GM19025 (cell line): ENCODE results near the gene DERL2.
A peak's percentile ranks its signal among the peaks of the same experiment; 100 is the strongest.

Experiments
- ATAC-seq: cut with Tn5 transposase; IDR thresholded peaks from one replicate; pipeline ENCODE4 v1.9.1; 2021; ENCODE audit warnings: mild to moderate bottlenecking, low read depth, moderate library complexity; ENCODE audit not compliant: unreplicated experiment

Gene DERL2

DNA sequence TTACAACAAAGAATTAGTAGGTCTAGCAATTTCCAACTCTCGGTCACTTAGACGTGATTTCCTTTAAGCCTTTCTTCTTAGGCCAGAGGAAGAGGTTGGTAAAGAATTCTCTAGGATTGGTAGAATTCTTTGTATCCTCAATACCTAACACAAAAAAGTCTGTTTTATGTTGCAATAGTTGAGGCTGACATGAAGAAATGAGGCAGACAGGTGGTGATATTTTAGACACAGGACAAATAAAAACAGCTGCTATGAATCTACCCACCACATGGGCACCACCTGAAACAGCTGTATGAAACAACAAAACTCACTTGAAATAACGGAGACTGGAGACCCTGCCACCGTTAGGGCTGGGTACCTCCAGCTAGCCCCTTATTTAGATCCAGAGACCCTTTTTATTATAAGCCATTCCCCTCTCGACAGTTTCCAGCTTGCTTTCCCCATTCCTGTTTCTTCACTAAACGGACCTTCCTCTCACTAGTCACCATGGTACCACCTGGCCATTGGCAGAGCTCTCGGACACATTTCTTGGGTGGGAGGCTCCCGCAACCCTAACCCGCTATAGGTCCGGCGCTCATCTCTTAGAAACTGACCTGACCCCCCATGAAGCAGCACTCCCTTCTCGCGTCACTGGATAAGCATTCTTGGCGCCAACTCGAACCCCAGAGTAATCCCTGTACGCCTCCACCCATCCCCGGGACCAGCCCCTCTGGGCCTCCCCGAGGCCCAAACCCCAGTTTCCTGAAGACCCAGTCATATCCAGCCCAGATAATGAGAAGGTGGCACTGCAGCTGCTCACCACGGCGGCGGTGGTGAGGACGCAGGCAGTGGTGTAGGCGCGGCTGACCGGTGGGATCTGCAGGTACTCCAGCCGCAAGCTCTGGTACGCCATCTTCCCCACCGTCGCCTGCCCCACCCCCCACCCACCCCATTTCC, at the start of gene DERL2:
TSS of gene DERL2 (minus strand) at position 909 of the 936 bp plus-strand sequence. CDS start at position 892, 17 bp downstream.
- ATAC-seq: peak; percentile 5

DNA sequence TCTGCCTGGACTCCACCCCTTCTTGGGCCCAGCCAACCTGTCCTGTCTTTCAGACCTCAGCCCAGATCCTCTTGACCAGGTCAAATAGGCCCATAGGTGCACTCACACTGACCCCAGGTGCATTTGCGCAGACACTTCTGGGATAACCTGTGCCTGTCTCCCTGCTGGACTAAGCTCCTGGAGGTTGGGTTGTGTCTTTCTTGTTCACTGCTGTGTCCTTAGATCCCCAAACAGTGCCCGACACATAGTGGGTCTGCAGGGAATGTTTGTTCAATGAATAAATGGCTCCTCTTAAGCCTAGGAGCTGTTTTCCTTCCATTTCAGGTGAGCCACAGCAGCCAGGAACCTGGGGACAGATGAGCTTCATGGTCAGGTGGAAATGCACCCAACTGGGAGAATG, 49.5 kb upstream of the DERL2 start:
- no peak for ATAC-seq

GRCh38 chr17:5533486-5534315, 47.7 kb upstream of the DERL2 start:
- ATAC-seq: no peak

- ATAC-seq: no peak
Measured at GRCh38 chr17:5532581-5532980, 46.6 kb upstream of the DERL2 start.

DNA sequence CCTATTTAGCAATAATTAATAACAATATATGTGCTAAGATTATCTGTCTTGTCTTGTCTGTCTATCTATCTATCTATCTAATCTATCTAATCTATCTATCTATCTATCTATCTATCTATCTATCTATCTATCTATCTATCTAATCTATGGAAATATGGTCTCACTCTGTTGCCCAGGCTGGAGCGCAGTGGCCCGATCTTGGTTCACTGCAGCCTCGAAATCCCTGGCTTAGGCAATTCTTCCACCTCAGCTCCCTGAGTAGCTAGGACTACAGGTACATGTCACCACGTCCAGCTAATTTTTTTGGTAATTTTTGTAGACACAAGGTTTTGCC, 45.1 kb upstream of the DERL2 start:
- no peak for ATAC-seq

DNA sequence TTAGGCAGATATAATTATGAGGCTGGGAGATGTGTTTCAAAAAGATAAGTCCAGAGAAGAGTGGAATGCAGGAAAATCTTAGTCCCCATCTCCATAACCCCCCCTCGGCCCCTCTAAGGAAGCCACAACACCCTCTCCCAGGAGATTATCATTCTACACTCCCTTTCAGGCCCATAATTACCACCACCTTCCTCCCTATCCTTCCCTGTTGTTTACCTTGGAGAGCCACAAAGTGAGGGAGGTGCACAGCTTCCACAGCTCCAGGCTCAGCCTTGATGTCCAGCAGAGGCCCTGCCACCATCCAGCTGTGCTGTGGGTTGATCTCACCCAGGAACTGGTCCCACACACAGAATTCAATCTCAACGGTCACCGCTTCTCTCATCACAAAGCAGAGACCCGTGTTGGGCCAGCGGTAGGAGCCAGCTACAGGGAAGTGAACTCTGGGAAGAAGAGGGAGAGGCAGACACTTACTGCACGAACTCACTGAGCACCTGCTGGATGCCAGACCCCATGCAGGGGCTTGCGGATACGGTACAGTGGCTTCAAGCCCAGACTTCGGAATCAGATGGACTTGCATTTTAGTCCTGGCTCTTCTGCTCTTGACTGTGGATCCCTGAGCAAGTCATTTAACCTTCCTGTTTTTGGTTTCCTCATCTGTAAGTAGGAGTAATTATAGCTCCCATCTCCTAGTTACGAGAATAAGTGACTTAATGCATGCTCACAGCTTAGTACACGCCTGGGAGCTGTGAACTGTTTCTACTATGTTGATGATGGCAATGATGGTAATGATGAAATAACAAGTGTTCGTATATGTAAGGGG, 44.5 kb upstream of the DERL2 start:
- no peak for ATAC-seq

DNA sequence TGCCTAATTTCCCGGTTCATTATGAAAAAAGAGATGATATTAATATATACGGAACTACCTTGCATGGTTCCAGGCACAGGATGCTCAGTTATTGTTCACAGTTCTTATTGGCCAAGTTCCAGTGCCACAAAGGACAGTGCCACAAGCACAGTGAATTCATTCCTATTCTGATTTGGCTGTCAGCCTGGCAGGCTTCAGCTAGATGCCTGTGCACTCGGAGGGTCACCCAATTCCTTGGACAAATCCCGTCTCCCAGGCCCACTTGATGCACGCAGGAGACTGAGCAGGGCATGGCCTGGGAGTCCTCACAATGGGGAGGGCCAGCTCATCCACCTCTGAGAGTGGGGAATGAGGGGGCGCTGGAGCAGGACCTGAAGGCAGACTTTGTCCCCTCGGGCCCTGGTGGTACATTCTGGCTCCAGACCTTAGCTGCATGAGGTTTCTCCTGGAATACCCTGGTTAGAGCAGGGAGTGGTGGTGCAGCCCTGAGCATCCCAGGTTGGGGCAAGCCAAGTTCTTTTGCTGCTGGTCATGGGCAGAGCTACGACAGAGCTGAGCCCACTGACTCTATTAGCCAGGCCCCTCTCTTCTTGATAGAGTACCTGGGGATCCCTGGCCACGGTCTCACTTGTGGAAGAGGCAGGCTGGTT, 41.7 kb upstream of the DERL2 start:
- no peak for ATAC-seq

- ATAC-seq: no peak
Measured at GRCh38 chr17:5526821-5527598, 41.0 kb upstream of the DERL2 start.

DNA sequence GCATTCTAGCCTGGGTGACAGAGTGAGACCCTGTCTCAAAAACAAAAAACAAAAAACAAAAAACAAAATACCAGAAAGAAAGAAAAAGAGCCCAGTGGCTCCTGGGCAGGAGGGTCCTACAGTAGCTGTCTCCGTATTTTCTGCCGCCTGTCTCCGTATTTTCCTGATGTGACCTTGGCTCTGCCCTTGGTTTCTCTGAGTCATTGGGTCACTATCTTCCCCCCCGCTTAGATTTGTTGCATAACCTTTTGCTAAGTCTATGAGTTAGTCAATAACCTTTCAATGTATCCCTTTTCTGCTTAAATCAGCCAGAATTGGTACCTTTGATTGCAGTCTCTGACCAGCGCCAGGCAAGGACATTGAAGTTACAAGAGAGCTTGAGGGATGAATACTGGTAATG, 37.3 kb upstream of the DERL2 start:
- ATAC-seq: no peak

DNA sequence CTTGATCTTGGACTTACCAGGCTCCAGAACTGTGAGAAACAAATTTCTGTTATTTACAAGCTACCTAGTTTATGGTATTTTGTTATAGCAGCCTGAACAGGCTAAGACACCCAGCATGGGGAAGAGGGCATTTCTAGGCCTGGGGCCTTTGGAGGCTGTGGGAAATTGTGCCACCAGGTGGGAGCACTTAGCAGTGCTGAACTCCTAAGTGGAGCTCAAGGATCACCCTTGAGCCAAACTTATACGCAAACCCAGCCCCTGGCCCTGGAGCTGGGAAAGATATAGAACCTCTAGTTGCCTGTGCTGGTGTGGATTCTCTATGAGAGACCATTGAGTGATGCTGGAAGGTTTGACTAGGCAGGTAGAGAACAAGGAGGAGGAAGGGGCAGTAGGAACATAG, 36.5 kb upstream of the DERL2 start:
- no peak for ATAC-seq

DNA sequence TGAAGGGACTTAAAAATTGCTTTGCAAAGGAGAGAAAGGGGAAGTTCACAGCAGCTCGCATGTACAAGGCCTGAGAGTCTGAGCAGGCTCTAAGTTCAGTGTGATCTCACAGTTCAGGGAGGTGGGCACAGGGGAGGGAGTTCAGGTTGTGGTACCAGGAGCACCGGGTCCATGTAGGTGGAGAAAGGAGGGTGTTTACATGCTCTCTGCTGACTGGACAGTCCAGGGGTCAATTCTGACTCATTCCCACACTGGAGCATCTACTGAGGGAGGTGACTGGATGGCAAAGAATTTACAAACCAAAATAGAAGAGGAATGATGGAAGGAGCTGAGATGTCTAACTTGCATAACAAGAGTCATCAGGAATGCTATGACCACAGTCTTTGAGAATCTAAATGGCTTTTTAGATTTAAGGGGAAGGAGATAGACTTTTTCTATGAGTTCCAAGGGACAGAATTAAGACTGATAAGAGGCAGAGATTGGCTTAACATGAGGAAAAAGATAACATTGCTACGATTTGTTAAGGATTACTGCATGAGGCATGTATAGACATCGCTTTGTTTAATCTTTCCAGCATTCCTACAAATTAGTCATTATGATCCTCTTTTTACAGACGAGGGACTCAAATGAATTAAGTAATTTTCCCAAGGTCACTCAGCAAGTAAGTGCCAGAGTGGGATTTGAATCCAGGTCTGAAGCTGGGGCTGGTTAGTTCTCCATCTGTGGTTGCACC, 30.2 kb upstream of the DERL2 start:
- no peak for ATAC-seq

DNA sequence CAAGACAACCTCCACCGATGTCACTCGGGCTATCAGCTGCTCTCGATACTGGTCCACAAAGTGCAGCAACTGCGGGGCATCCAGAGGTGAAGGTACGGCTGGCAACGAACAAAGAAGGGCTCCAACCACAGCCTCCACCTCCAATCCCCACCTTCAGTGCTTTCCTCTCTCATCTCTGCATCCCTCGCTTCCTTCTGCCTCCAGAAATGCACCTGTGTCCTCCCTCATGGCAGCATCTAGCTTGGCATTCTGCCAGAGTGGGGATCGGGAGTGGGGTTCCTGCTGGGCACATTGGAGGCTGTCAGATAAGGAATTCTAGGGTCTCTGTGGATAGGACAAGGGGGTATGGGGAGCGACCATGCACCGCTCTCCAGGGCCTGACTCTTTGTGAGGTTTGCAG, 29.0 kb upstream of the DERL2 start:
- no peak for ATAC-seq

GRCh38 chr17:5513628-5514027, 27.6 kb upstream of the DERL2 start:
- no peak for ATAC-seq

DNA sequence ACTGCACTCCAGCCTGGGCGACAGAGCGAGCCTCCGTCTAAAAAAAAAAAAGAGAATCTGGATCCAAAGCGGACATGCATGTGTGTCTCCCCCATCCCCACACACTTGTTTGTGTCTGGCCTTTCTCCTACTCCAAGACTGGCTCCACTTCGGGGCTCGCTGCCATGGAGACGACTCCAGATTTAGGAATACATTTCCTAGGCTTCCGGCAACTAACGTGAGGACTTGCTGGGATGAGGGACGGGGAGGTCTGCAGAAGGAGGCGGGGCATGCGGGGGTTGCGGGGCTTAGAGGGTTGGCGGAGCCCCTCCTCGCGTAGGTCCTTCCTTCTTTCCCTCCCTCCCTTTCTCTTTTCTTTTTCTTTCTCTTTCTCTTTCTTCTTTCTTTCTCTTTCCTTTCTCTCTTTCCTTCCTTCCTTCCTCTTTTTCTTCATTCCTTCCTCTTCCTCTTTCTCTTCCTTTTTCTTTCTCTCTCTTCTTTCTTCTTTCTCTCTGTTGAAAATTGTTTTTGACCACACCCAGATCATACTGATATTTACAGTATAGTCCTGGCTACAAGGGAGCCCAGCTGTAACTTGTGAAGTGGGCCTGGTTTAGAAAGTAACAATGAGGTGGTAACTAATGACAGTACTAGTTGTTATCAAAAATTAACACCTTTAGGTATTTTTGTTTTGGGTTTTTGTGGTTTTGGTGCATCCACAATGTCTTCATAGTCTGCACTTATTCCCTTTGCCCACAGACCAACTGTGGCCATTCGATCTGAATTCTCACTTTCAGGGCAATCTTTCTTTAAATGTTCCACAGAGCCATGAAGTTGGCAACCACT, 25.6 kb upstream of the DERL2 start:
- ATAC-seq: no peak

GRCh38 chr17:5510771-5511170, 24.8 kb upstream of the DERL2 start:
- no peak for ATAC-seq

- ATAC-seq: no peak
Measured at GRCh38 chr17:5509482-5509881, 23.5 kb upstream of the DERL2 start.

DNA sequence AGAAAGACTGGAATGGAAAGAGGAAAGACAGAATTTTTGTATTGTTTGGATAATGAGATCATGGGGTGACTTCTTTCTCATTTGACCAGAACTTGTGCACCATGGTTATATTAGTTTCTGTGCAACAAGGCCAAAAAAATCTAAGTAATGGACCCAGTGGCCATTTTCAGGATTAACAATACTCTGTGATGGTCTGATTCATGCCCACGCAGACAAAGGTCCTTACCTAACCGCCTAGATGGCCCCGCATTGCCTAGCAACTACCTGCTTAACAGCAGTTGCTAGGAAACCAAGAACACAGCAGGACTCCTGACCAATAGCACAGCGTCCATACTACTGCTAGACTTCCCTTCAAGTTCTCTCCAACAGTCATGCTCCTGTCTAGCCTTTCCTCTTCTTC, 22.8 kb upstream of the DERL2 start:
- no peak for ATAC-seq

- ATAC-seq: no peak
Measured at GRCh38 chr17:5506307-5506706, 20.3 kb upstream of the DERL2 start.
